CD1c-positive myeloid dendritic cell (primary cell): ENCODE results near the gene CASQ2.

Source experiments
- DNase-seq: peaks from one replicate; pipeline ENCODE4 v3.0.0-alpha.2; 2016; ENCODE audit errors: extremely low spot score

CASQ2 gene

DNA sequence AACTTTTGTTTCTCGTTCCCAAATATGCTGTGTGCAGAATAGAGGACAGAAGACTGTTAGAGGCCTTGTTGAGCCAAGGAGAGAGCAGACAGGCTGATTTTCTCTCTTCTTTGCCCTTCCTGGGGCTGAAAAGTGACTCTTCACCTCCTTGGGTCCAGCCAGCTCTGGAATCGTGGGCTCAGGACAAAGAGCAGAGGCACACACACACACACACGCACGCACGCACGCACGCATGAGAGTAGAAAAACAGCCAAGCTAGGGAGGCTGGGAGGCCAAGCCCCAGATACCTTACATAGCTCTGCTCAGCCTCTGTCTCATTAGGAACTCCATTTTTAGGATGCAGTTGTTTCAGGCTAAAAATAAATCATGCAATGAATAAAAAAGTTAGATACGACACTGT, at the start of gene CASQ2:
CASQ2 (minus strand) TSS at position 166 of the 400 bp plus-strand sequence. CDS start 173 bp downstream, outside the sequence.
- DNase-seq: no peak

GRCh38 chr1:115815694-115816093, 47.2 kb upstream of the CASQ2 start:
- DNase-seq: no peak

DNA sequence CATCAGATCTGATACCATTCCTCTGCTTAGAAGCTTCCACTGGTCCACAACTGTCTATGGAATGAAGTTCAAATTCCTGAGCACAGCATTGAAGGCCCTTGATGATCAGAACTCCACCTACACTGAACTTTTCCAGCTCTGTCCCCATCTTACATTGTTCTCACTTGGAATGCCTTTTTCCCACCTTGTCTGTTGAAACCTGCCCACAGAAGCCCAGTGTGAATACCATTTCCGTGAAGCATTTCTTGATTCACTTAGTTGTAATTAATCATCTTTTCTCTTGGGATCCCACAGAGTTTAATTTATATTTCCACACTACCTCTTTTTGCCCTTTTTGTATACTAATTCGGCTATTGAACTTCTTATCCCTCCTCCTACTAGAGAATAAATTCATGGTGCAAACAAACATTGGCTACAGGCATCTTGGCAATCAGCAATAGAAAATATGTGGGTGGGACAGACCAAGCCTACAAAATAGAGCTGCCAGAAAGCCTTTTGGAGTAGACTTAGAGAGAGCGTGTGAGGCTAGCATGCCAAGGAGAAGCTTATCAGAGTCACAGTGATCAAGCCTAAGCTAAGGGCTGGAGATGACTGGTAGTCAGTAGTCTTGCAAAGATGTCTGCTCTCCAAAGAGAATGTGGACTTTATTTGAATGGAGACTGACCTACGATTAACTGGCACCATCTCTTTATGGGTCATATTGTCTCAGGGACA, 46.3 kb upstream of the CASQ2 start:
- no peak for DNase-seq

DNA sequence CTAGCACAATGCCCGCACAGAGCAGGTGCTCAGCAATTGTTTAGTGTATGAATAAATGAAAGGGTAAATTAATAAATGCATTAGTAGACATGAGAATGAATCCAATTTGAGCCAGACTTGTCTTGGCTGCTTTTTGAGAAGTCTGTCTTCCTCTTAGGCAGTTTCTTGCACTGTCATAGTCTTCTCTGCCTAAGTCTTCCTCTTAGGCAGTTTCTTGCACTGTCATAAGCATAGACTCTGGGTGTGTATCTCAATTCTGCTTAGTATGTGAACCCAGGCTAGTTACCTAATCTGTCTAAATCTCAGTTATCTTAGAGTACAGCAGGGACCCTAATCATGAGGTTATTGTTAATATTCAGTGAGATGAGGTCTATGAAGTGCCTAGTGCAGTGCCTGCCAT, 45.2 kb upstream of the CASQ2 start:
- peak; percentile 42 for DNase-seq

DNA sequence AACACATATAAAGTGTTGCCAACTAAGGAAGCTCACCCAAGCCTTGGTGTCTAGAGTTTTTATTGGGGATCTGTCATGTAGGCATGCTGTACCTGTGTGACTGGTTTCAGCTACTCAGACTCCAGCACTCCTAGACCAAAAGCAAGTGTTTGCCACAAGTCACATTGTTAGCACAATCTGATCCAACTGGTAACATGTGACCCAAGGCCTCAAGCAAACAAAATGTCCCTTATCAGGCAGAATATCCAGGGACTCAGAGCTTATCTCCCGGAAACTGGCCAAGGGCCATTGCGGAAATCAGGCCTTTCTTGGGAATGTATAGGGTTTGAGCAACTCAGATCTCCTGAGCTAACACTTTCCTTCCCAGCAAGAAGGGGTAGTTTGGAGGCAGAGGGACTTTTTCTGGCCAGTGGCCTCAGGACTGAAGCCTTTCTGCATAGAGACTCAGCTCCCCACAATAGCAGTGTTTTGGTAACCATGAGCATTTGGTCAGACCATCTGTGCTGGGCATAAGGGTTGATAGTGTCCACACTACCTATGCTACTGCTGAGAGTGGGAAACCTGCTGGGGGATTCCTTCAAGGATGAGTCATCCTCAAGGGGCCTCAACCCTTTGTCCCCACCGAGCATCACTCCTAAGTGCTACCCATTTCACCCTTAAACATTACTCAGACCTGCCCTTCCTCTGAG, 42.8 kb upstream of the CASQ2 start:
- no peak for DNase-seq

DNA sequence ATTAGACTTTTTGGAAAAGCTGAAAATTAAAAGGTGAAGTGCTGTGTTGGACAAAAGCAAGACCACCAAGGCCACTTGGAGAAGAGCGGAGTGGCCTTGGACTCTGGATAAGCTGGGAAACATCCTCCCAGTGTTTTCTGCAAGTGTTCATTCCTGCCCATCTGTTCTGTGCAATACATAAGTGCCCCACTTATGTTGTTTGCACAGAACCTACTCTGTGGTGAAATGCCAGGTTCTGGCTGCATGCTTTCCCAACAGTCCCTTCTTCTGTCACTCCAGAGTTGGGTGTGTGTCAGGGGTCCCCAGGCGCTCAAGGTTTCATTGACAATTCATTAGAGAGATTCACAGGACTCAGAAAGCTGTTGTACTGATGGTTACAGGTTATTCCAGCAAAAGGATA, 42.1 kb upstream of the CASQ2 start:
- DNase-seq: no peak

GRCh38 chr1:115809847-115810246, 41.3 kb upstream of the CASQ2 start:
- DNase-seq: no peak

- DNase-seq: peak; percentile 9
These were observed 40.6 kb upstream of the CASQ2 start for GRCh38 chr1:115809076-115809475.

DNA sequence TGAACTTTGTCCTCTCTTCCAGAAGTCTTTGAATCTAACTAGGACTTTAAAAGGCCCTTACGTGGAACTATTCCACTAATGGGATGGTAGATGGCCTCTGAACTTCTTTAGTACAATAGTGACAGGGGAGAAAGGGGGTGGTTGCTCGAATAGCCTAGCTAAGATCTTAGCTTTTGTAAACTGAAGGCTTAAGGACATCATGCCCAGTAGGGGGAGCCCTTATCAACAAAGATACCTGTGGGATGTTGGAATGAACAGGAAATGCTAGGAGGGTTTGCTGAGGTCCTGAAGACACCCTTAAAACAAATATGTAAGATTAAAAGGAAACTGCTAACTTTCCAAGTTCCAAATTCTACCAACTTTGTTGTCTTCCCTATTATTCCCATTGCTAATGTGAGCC, 39.2 kb upstream of the CASQ2 start:
- DNase-seq: peak; percentile 78

DNA sequence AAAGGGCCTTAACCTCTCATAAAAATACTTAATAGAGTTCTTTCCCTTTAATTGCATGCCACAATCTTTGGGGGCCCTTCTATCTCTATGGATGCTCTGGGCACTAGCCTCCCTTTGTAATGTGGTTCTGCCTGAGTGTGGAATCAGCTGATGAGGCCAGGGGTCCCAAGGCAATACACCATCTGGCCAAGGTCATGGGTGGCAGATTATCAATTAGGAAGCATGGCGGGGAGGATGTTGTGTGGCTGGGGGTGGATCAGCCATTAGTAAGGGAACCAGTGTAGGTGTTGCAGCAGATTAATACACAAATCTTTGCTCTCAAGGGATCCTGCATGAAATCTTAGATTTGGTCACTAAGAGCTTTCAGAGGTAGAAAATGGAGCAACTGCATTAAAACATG, 37.1 kb upstream of the CASQ2 start:
- DNase-seq: no peak

- DNase-seq: no peak
These were observed 33.9 kb upstream of the CASQ2 start for GRCh38 chr1:115802416-115802815.

GRCh38 chr1:115797486-115797885, 29.0 kb upstream of the CASQ2 start:
- DNase-seq: no peak

- no peak for DNase-seq
These were observed 28.4 kb upstream of the CASQ2 start for GRCh38 chr1:115796897-115797296.

GRCh38 chr1:115796036-115796435, 27.5 kb upstream of the CASQ2 start:
- DNase-seq: no peak

DNA sequence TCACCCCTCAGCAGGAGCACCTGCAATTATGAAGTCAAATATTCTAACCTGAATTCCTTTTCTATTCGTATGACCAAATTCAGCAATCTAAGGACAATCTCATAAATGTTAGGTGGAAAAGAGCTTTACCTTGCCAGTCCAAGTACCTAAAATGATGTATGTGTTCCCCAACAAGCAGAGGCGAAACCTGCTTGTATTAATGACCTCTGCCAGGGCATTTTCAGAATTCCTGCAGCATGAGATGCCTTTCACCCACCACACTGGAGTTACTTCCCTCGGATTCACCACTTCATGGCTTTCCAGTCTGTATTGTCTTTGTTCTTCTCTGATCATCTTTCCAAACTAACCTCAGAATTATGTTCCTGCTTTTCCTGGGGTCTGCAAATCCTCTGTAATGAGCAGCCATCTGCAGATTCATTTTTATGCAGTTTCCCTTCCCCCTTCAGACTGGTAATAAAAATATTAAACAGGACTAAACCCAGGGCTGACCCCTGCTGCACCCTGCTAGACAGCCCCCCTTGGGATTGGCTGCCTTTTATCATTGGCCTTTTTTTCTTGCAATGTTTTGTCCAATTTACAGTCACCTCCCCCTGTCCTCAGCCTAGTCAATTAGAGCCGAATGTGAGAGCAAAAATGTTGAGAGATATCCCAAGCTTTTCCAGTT, 26.6 kb upstream of the CASQ2 start:
- no peak for DNase-seq

GRCh38 chr1:115793162-115793561, 24.6 kb upstream of the CASQ2 start:
- DNase-seq: no peak

- DNase-seq: no peak
These were observed 23.3 kb upstream of the CASQ2 start for GRCh38 chr1:115791816-115792215.

DNA sequence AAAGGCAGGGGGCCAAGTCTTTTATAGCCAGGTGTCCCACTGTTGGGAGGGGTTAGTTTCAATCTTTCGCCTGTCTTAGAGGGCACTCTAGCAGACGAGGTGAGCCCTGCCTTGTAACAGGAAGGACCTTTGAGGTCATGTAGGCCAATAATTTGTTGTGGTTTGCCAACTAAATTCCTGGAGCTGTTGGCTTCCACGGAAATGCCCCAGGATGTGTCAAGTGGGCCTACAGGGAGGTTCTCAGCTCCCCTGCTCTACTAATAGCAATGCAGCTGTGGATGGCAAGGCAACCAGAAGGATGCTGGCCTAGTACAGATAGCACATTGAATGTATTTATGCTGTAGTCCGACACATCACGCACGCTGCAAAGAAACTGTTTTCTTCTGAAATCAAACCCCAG, 22.3 kb upstream of the CASQ2 start:
- no peak for DNase-seq

GRCh38 chr1:115790356-115790755, 21.8 kb upstream of the CASQ2 start:
- no peak for DNase-seq

DNA sequence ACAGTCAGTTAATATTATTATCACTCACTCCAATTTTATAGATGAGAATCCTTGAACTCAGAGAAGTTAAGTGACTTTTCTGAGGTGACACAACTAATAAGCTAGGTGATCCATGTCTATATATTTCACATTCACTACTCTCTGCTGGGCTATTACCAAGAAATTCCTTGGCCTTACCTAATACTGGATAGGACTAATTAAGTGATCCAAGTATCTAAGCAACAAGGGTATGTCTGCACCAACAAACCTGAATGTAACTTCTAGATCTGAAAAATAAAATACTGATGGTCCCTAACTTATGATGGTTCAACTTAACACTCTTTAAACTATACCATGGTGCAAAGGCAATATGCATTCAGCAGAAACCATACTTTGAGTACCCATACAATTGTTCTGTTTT, 14.8 kb upstream of the CASQ2 start:
- no peak for DNase-seq

DNA sequence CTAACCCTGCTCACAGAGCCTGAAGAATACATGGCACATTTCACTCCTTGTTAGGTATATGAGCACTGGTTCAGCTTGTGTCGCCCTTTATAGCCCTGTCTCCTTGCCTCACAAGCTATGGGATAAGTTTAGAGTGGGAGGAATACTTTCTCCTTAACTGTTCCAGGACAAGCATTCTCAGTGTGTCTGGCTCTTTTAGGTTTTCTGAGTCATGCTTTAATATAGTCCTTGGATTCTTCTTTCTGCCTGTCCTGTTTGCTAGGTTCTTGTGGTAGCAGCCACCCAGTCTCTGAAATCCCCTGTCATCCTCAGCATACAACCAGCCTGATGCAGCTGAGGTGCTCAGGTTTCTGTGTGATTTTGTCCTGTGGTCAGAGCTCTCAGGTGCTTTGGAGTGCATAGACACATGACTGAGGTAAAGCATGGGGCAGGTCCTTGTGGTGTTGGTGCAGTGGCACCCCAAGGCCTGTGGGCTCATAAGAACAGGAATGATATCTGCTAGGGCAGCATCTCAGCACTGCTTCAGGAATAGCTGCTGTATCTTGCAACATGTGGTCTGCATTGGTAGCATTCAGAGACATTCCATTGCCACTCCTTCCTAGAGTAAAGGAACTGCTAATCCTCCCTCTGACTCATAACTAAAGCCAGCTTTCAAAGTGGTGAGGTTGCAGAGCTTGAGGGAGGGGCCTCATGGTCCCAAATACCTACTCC, 14.2 kb upstream of the CASQ2 start:
- no peak for DNase-seq

- DNase-seq: no peak
These were observed 13.3 kb upstream of the CASQ2 start for GRCh38 chr1:115781851-115782250.
